ENCODE results near the gene ABCB8.
"Not testable (repeated sequence)": the region's sequence is repeated elsewhere in the genome, so short reads cannot be mapped to it uniquely, and the experiment has no call there.

ABCB8 gene

DNA sequence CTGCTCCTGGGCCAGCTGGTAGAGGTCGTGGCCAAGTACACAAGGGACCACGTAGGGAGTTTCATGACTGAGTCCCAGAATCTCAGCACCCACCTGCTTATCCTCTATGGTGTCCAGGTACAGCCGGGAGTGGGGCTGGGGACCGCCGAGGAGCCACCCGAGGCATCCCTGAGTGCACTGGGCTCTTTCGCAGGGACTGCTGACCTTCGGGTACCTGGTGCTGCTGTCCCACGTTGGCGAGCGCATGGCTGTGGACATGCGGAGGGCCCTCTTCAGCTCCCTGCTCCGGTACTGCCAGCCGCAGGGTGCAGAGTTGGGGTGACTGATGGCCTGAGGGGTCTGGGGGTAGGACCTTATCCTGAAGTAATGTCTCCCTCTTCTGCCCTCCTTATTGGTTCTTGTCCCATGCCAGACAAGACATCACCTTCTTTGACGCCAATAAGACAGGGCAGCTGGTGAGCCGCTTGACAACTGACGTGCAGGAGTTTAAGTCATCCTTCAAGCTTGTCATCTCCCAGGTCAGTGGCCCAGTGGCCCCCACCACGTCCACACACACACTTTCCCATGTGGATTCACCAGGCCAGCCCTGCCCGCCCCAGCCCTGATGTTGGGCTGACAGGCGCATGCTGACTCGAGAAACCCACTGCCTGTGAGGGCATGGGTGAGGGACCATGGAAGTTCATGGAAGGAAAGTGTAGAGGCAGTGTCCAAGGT, 6.2 kb downstream of the ABCB8 start:
- DNase-seq (ENCODE audit: low read depth) = no peak
- TF ChIP-seq, protein P1, sequence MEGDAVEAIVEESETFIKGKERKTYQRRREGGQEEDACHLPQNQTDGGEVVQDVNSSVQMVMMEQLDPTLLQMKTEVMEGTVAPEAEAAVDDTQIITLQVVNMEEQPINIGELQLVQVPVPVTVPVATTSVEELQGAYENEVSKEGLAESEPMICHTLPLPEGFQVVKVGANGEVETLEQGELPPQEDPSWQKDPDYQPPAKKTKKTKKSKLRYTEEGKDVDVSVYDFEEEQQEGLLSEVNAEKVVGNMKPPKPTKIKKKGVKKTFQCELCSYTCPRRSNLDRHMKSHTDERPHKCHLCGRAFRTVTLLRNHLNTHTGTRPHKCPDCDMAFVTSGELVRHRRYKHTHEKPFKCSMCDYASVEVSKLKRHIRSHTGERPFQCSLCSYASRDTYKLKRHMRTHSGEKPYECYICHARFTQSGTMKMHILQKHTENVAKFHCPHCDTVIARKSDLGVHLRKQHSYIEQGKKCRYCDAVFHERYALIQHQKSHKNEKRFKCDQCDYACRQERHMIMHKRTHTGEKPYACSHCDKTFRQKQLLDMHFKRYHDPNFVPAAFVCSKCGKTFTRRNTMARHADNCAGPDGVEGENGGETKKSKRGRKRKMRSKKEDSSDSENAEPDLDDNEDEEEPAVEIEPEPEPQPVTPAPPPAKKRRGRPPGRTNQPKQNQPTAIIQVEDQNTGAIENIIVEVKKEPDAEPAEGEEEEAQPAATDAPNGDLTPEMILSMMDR (IDR thresholded peaks at IDR 0.05; ENCODE audit: low read depth, low read length, missing control alignments) = no peak

DNA sequence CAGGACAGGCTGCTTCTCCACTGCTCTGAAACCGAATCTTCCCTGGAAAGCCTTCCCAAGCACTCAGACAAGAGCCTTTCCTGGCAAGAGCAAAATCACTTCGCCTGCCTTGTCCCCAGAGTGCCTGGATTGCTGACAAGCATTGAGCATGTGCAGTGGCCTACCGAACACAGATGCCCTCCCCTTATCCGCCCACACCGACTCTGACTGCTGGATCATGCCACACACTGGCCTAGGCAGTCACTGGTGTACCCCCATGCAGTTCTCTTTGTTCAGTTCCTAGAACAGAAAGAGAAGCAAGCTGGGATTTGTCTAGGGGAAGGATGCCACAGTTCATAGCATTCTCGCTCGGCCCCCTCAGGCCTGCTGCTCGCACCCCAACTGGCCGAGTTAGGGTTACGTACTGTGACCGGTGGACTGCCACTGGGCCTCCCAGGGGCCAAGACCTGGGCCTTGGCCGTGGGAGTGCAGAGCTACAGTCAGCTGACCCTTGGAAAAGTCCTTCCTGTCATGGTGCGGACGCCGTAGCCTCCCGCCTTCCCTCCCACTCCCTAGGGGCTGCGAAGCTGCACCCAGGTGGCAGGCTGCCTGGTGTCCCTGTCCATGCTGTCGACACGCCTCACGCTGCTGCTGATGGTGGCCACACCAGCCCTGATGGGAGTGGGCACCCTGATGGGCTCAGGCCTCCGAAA, 6.9 kb downstream of the ABCB8 start:
- no peak overlapping the region for H3K4me3 ChIP-seq (ENCODE audit: low read depth, low read length)
- no peak for DNase-seq (ENCODE audit: low read depth)
- TF ChIP-seq, protein P1 (IDR thresholded peaks at IDR 0.05; ENCODE audit: low read depth, low read length, missing control alignments) = no peak

More for the DNA sequence above, 6.2 kb downstream of the ABCB8 start:
- H3K4me3 ChIP-seq (ENCODE audit: low read depth, low read length) = no peak overlapping the region

DNA sequence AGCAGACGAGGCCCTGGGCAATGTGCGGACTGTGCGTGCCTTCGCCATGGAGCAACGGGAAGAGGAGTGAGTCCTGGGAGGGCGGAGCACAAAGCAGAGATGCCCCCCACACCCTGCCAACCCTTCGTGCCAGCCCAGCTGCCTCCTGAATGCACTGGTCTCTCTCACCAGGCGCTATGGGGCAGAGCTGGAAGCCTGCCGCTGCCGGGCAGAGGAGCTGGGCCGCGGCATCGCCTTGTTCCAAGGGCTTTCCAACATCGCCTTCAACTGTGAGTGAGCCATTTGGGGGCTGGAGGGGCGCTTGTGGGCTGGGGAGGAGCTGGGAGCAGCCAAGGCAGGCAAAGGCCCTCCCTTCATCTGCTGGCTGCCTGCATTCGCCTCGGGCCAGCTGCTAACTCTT, 7.7 kb downstream of the ABCB8 start:
- no peak overlapping the region for H3K4me3 ChIP-seq (ENCODE audit: low read depth, low read length)
- no peak for DNase-seq (ENCODE audit: low read depth)
- TF ChIP-seq, protein P1 (IDR thresholded peaks at IDR 0.05; ENCODE audit: low read depth, low read length, missing control alignments) = no peak

DNA sequence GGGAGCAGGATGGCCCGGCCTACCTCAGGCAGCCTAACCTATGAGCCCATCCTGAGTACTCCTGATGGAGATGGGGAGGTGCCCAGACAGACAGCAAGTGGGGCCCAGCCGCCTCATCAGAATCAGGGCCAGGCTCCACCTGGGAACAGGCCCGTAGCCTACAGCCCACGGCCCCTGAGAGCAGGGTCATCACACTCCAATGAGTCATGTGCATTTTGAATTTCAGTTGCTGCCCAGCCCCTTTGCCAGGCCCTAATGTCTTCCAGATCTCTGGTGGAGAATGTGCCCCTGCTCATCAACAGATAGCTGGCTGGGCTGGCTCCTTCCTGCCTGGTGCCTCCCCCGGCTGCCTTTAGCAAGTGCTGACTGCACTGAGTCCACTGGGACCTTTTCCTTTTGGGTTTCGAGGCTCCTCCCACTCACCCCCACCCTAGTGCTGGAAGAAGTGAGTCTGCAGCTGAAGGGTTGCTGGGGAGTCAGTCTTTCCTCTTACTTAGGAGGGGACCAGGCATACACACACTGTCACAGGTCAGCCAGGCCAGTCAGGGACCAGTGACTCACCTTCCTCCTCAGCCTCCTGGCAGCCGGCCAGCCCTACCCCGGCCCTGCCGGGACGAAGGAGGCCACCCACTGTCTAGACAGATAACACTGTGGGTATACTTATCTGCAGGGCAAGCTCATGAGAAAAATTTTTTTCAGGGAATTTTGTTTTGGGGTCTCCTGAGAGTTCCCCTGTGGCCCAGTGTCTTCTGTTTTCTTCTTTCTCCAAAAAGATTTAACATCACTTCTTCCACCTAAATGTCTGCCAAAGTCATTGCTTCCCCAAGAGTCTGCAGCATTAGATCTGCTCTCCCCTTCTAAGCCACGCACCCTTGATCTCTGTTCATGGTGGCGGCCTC, 10.9 kb downstream of the ABCB8 start:
- TF ChIP-seq, protein P1 (IDR thresholded peaks at IDR 0.05; ENCODE audit: low read depth, low read length, missing control alignments) = no peak
- no peak for DNase-seq (ENCODE audit: low read depth)
- no peak overlapping the region for H3K4me3 ChIP-seq (ENCODE audit: low read depth, low read length)

DNA sequence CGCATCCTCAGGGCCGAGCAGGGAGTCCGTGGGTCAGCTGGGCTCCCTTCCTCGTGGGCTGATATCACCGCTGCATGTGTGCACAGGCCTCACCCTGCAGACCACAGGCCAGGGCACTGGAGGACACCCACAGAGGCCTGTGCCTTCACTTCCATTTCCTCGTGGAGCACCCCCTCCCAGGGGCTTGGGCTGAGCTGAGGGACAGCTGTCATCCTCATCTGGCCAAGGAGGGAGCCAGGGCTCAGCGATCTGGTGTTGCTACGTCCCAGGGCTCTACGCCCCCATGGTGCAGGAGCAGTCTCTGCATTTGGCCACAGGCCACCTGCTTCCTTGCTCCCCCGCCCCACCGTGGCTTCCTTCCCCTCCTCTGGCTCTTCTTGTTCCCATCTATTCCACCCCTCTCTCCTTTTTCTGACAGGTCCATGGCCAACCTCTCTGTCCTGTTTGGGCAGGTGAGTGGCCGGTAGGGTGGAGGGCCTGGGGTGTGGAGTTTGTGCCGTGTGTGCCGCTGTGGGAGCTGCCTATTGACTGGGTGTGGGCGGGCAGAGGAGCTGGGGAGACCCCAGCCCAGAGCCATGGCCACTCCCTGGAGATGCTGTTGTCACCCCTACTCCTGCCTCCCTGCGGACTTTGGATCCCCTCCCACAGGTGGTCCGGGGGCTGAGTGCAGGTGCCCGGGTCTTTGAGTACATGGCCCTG, 11.7 kb downstream of the ABCB8 start:
- TF ChIP-seq, protein P1 (IDR thresholded peaks at IDR 0.05; ENCODE audit: low read depth, low read length, missing control alignments) = no peak
- no peak for DNase-seq (ENCODE audit: low read depth)
- no peak overlapping the region for H3K4me3 ChIP-seq (ENCODE audit: low read depth, low read length)

DNA sequence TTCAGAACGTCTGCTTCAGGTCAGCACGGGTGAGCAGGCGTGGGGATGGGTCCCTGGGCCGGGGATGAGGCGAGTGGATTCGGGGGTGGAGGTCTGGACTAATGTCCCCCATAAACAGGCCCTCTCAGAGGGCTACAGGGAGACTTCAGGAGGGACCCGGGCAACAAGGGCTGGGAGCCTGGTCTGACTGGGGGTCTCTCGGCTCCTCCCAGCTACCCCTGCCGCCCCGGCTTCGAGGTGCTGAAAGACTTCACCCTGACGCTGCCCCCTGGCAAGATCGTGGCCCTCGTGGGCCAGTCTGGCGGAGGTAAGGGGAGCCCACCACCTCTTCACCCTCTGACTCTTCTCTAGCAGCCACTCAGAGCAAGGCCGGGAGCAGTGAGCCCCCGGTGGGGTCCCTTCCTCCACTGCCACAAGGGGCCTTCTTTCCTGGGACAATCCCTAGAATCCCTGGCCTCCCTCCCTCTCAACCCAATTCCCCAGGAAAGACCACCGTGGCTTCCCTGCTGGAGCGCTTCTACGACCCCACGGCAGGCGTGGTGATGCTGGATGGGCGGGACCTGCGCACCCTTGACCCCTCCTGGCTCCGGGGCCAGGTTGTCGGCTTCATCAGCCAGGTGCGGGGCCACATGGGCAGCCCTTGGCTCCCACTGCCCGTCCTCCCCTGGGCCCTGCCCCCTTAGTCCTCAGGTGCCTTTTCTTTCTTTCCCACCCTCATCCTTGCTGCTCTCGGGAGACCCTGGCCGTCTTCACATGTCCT, 12.5 kb downstream of the ABCB8 start:
- no peak for DNase-seq (ENCODE audit: low read depth)
- TF ChIP-seq, protein P1 (IDR thresholded peaks at IDR 0.05; ENCODE audit: low read depth, low read length, missing control alignments) = no peak
- H3K4me3 ChIP-seq (ENCODE audit: low read depth, low read length) = no peak overlapping the region

DNA sequence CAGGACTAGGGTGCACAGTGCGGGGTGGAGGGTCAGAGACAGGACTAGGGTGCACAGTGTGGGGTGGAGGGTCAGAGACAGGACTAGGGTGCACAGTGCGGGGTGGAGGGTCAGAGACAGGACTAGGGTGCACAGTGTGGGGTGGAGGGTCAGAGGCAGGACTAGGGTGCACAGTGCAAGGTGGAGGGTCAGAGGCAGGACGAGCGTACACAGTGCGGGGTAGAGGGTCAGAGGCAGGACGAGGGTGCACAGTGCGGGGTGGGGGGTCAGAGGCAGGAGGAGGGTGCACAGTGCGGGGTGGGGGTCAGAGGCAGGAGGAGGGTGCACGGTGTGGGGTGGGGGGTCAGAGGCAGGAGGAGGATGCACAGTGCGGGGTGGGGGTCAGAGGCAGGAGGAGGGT, 15.2 kb downstream of the ABCB8 start:
- not testable (repeated sequence) for DNase-seq (ENCODE audit: low read depth); H3K4me3 ChIP-seq (ENCODE audit: low read depth, low read length)

All from GM12864 (cell line).